ENCODE measurements around the gene SPATA32.

DNA sequence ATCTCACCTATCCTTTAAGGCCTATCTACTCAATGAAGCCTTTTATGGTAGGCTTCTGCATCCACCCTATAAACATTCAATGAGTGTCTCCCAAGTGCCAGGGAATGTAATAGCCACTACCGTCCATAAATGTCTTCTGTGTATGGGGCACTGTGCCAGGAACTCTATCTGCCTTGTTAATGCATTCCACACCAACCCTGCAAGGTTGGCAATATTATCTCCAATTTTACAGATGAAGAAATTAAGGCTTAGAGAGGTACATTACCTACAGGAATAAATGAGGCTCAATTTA lies 34.9 kb upstream of the SPATA32 start:
- TF ChIP-seq POLR2A (IDR thresholded peaks at IDR 0.05), result no peak
- TF ChIP-seq, protein P1, sequence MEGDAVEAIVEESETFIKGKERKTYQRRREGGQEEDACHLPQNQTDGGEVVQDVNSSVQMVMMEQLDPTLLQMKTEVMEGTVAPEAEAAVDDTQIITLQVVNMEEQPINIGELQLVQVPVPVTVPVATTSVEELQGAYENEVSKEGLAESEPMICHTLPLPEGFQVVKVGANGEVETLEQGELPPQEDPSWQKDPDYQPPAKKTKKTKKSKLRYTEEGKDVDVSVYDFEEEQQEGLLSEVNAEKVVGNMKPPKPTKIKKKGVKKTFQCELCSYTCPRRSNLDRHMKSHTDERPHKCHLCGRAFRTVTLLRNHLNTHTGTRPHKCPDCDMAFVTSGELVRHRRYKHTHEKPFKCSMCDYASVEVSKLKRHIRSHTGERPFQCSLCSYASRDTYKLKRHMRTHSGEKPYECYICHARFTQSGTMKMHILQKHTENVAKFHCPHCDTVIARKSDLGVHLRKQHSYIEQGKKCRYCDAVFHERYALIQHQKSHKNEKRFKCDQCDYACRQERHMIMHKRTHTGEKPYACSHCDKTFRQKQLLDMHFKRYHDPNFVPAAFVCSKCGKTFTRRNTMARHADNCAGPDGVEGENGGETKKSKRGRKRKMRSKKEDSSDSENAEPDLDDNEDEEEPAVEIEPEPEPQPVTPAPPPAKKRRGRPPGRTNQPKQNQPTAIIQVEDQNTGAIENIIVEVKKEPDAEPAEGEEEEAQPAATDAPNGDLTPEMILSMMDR (IDR thresholded peaks at IDR 0.05), result no peak
